Metanephros (tissue), 1 donor: ENCODE results near the gene DNAJC15. TPM values are rescaled to one million over a fixed set of nuclear protein-coding genes. Genes with fewer than 3 reads are reported as not detected.

ENCODE experiments used
- total RNA-seq: library from RNA; depleted of rRNA; stranded (reverse); fragments of >200 nt; gene quantifications from one replicate; pipeline ENCODE4 v1.2.3, GENCODE V29; 2014

Gene DNAJC15
- total RNA-seq = 24.0 TPM

GRCh38 chr13:43023289-43023963 lies at the start of gene DNAJC15:
Gene DNAJC15 (plus strand): TSS chr13:43023586. CDS start chr13:43023627, 41 bp downstream.

GRCh38 chr13:42991898-42992763 lies 31.3 kb upstream of the DNAJC15 start, which contains the start of gene EPSTI1:
Gene EPSTI1 (minus strand): TSS chr13:42992241. CDS start chr13:42992165, 76 bp downstream.

Other genes starting within 250 kb of the DNAJC15 start
- gene FAM216B, start 242.0 kb upstream of the DNAJC15 start, total RNA-seq = not detected
- gene EPSTI1, start 31.3 kb upstream of the DNAJC15 start, total RNA-seq = 7.7 TPM